Keratinocyte (primary cell): Measurements from ENCODE around the gene C5. TPM values are rescaled to one million over a fixed set of nuclear protein-coding genes. Genes with fewer than 3 reads are reported as not detected.

Experiments
- DNase-seq: peaks from one replicate; pipeline ENCODE4 v3.0.0-alpha.2; 2011; ENCODE audit warnings: low read depth, missing footprints, low spot score
- FAIRE-seq: peaks from 2 replicates; lab custom pipeline; 2011; peaks lifted over from hg19 to GRCh38; lab: Jason Lieb, UNC
- H2AFZ ChIP-seq: 2 replicates; pipeline ENCODE4 v1.6.0; 2012; ENCODE audit warnings: low read length, control low read depth, inconsistent platforms; ENCODE audit not compliant: control insufficient read depth
- H3K27ac ChIP-seq: 2 replicates; pipeline ENCODE4 v1.5.1; 2011; ENCODE audit warnings: low read length; ENCODE audit not compliant: control insufficient read depth, insufficient read depth
- H3K27me3 ChIP-seq: 3 replicates; pipeline ENCODE4 v1.6.0; 2011; ENCODE audit warnings: low read length; ENCODE audit not compliant: control insufficient read depth, insufficient read depth; ENCODE audit errors: extremely low read depth
- H3K36me3 ChIP-seq, 2 experiments: 2 replicates in 1 of 2; 3 replicates in 1 of 2; pipeline ENCODE4 v1.5.1; 2011; ENCODE audit warnings: low read length in 2 of 2, mild to moderate bottlenecking in 1 of 2; ENCODE audit not compliant: control insufficient read depth in 2 of 2, insufficient read depth in 2 of 2; ENCODE audit errors: extremely low read depth in 1 of 2
- H3K4me1 ChIP-seq: 3 replicates; pipeline ENCODE4 v1.5.1; 2011; ENCODE audit warnings: low read length; ENCODE audit not compliant: control insufficient read depth, insufficient read depth; ENCODE audit errors: extremely low read depth
- H3K4me2 ChIP-seq: 3 replicates; pipeline ENCODE4 v1.6.0; 2011; ENCODE audit warnings: low read depth, low read length; ENCODE audit not compliant: control insufficient read depth, insufficient read depth; ENCODE audit errors: extremely low read depth
- H3K4me3 ChIP-seq, 3 experiments: fragments of 200-600 bp in 1 of 3; sonication (generic) in 1 of 3; 2 replicates in 2 of 3; 3 replicates in 1 of 3; pipeline ENCODE4 v1.5.1; 2011 to 2016; ENCODE audit warnings: low read length in 3 of 3, mild to moderate bottlenecking in 3 of 3, control low read depth in 2 of 3, inconsistent platforms in 1 of 3, low read depth in 1 of 3, mixed read lengths in 1 of 3, mixed run types in 1 of 3, moderate library complexity in 1 of 3; ENCODE audit not compliant: control insufficient read depth in 2 of 3, insufficient read depth in 2 of 3; ENCODE audit errors: extremely low read depth in 1 of 3
- H3K79me2 ChIP-seq: 2 replicates; pipeline ENCODE4 v1.6.0; 2012; ENCODE audit warnings: low read length; ENCODE audit not compliant: control insufficient read depth, insufficient read depth
- H3K9ac ChIP-seq: 3 replicates; pipeline ENCODE4 v1.6.0; 2011; ENCODE audit warnings: low read length; ENCODE audit not compliant: control insufficient read depth, insufficient read depth; ENCODE audit errors: extremely low read depth
- H3K9me1 ChIP-seq: 3 replicates; pipeline ENCODE4 v1.6.0; 2011; ENCODE audit warnings: low read length; ENCODE audit not compliant: control insufficient read depth, insufficient read depth; ENCODE audit errors: extremely low read depth
- H3K9me3 ChIP-seq: 2 replicates; pipeline ENCODE4 v1.5.1; 2012; ENCODE audit warnings: low read depth, low read length; ENCODE audit not compliant: control insufficient read depth
- H4K20me1 ChIP-seq: 3 replicates; pipeline ENCODE4 v1.6.0; 2011; ENCODE audit warnings: low read length; ENCODE audit not compliant: control insufficient read depth, insufficient read depth; ENCODE audit errors: extremely low read depth
- EZH2 ChIP-seq: IDR thresholded peaks from one replicate; pipeline ENCODE4 v1.6.1; 2012; ENCODE audit warnings: inconsistent platforms, mild to moderate bottlenecking, low read length, moderate library complexity
- dilution Hi-C: fragments of 300-500 bp; cut with MboI; formaldehyde crosslinking; loops from one replicate; pipeline ENCODE4 v1.7.0; 2020; ENCODE audit warnings: low sequenced_read_pairs; ENCODE audit not compliant: extremely low pct_ligation_motif_present
- polyA plus RNA-seq, 5 experiments: library from polyadenylated mRNA; depleted of rRNA in 3 of 5; stranded (reverse) in 3 of 5; stranded (forward) in 1 of 5; unstranded in 1 of 5; fragments of >200 nt; gene quantifications; 1 replicate in 1 of 5; 2 replicates in 3 of 5; 3 replicates in 1 of 5; pipeline versions ENCODE4 v1.2.1 to v1.2.3, GENCODE V29; 2011 to 2012; ENCODE audit warnings: missing spikeins in 2 of 5, low read depth in 1 of 5, low replicate concordance in 1 of 5
- TF ChIP-seq, protein P1 (sequence below), 3 experiments: IDR thresholded peaks in 1 of 3; conservative IDR thresholded peaks in 1 of 3; optimal IDR thresholded peaks in 1 of 3; 2 replicates in 2 of 3; 3 replicates in 1 of 3; pipeline versions ENCODE3 to v1.5.1; 2011; ENCODE audit warnings: low read length in 3 of 3, mild to moderate bottlenecking in 3 of 3, moderate library complexity in 2 of 3, control low read depth in 1 of 3, inconsistent platforms in 1 of 3; ENCODE audit not compliant: insufficient read depth in 2 of 3; ENCODE audit errors: extremely low read depth in 1 of 3

C5 gene
- polyA plus RNA-seq, 1 donor (not counting 4 experiments of a cell fraction or from before 2014, with no cell fraction given) = 0.76 TPM

DNA sequence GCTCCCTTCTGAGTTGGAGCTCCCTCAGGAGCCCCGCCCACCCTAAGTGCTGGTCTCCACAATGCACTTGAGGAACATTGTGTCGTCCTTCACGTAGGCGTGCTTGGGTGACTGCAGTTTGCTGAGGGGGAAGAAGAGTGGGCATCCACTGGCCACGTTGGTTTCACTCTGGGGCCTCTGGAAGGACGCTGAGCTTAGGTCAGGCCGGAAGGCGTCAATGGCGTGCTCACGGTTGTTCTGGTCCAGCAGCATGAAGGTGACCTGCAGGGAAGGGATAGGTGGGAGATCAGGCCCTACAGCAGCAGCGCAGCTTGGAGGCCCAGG is 145.1 kb downstream of the C5 start:
- H3K9me1 ChIP-seq = no peaks in the 10 kb centered on the region
- DNase-seq (no peak), FAIRE-seq (no peak)
- no peak overlapping the region for H3K9ac ChIP-seq
- peaks cover 2% of the 10 kb centered on the region for H3K4me1 ChIP-seq
- H3K4me2 ChIP-seq = no peak overlapping the region
- TF ChIP-seq, protein P1, sequence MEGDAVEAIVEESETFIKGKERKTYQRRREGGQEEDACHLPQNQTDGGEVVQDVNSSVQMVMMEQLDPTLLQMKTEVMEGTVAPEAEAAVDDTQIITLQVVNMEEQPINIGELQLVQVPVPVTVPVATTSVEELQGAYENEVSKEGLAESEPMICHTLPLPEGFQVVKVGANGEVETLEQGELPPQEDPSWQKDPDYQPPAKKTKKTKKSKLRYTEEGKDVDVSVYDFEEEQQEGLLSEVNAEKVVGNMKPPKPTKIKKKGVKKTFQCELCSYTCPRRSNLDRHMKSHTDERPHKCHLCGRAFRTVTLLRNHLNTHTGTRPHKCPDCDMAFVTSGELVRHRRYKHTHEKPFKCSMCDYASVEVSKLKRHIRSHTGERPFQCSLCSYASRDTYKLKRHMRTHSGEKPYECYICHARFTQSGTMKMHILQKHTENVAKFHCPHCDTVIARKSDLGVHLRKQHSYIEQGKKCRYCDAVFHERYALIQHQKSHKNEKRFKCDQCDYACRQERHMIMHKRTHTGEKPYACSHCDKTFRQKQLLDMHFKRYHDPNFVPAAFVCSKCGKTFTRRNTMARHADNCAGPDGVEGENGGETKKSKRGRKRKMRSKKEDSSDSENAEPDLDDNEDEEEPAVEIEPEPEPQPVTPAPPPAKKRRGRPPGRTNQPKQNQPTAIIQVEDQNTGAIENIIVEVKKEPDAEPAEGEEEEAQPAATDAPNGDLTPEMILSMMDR (optimal IDR thresholded peaks at IDR 0.05 in 1 of 3, IDR thresholded peaks at IDR 0.05 in 1 of 3, conservative IDR thresholded peaks at IDR 0.05 in 1 of 3; ENCODE audit: extremely low read depth in 1 of 3, insufficient read depth in 2 of 3, low read length in 3 of 3) = no peak
- no peak for TF ChIP-seq EZH2
- no peaks in the 10 kb centered on the region for H3K9me3 ChIP-seq
- dilution Hi-C loops = no loop called here
- no peaks in the 10 kb centered on the region for H3K36me3 ChIP-seq
- H3K79me2 ChIP-seq = no peaks in the 10 kb centered on the region
- H3K4me3 ChIP-seq = no peak overlapping the region
- no peaks in the 10 kb centered on the region for H4K20me1 ChIP-seq
- no peak overlapping the region for H2AFZ ChIP-seq
- H3K27me3 ChIP-seq = no peaks in the 10 kb centered on the region
- H3K27ac ChIP-seq = no peak overlapping the region

GRCh38 chr9:120904061-120904977 is 145.8 kb downstream of the C5 start:
- no peak overlapping the region for H3K9ac ChIP-seq
- no peak overlapping the region for H3K27ac ChIP-seq
- H2AFZ ChIP-seq = no peak overlapping the region
- H3K36me3 ChIP-seq = no peaks in the 10 kb centered on the region
- H3K4me1 ChIP-seq = no peaks in the 10 kb centered on the region
- no peaks in the 10 kb centered on the region for H3K79me2 ChIP-seq
- H3K4me2 ChIP-seq = no peak overlapping the region
- TF ChIP-seq, protein P1 (optimal IDR thresholded peaks at IDR 0.05 in 1 of 3, IDR thresholded peaks at IDR 0.05 in 1 of 3, conservative IDR thresholded peaks at IDR 0.05 in 1 of 3; ENCODE audit: extremely low read depth in 1 of 3, insufficient read depth in 2 of 3, low read length in 3 of 3) = no peak
- H3K27me3 ChIP-seq = no peaks in the 10 kb centered on the region
- dilution Hi-C loops = no loop called here
- H4K20me1 ChIP-seq = no peaks in the 10 kb centered on the region
- FAIRE-seq = no peak
- H3K9me3 ChIP-seq = no peaks in the 10 kb centered on the region
- H3K9me1 ChIP-seq = no peaks in the 10 kb centered on the region
- no peak for DNase-seq
- no peak overlapping the region for H3K4me3 ChIP-seq
